HG03432 (cell line): Measurements from ENCODE around the gene TFDP1.

ENCODE experiments used
- ATAC-seq: cut with Tn5 transposase; IDR thresholded peaks from one replicate; pipeline ENCODE4 v1.9.1; 2021; ENCODE audit warnings: mild to moderate bottlenecking, moderate library complexity; ENCODE audit not compliant: unreplicated experiment

The TFDP1 gene

DNA sequence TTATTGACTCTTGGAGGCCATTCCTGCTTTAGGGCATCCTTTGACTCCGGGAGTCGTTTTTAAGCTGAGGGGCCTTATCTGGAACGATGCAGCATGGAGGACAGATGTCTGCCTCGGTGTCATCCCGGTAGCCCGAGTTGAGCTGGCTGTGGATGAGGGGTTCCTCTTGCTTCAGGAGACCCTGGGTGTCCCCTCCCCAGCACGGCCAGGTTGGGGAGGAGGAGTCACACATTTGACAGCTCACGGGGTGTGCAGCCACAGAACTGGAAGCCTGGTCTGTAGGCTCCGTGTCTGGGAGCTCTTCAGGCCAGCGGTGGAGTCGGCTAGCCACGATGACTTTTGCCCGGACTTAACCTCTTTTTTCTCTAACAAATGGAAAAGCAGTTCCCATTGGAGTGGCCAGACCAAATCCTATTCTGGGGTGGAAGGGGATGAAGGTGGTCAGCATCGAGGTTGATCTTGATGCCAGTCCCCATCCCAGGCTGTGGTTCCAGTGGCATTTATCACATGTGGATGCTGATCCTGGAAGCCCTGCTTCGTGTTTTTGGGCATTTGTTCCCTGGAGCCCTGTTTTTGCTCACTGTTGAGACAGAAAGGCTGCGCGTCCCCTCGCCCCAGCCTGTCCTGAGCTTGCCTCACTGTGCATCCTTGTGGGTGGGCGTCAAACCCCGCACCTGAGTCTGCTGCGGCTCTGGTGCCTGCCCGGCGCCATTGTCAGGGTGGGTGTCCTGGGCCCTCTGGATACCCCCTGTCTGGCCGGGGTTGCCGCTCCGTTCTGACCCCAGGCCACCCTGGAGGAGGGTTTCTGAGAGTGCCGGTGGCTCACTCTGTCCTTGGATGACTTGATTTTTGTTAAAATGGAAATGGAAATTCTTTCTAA, 12.0 kb downstream of the TFDP1 start:
- no peak for ATAC-seq

DNA sequence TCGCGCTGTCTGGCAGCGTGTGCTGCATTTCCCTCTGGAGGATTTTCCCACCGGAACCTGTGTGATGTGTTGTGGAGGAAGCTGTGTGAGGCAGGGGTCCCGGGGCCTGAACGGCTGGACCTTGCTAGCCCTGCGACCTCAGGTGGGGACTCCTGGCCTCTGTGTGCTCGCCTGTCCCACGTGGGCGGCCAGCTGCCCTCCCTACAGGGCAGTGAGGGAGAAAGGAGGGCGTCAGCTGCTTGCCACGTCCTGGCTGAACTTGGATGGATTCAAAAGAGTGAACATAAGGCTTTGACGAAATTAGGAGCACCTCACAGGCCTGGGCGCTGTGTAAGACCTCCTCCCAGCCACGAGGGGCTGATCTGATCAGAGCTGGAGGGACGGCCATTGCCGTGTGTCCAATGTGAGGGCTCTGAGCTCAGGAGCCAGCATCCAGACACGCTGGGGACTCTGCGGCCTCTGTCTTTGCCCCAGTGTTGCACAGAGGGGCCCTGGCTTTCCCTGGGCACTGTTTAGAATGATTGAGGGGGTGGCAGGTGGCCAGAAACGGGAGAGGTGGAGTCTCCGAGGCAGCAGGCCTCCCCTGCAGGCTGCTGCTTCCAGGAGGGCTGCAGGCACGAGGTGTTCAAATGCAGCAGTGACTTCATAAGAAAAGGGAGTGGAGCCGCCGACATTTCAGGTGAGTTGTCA, 13.0 kb downstream of the TFDP1 start:
- ATAC-seq = no peak

GRCh38 chr13:113598081-113598410, 13.5 kb downstream of the TFDP1 start:
- ATAC-seq = no peak

DNA sequence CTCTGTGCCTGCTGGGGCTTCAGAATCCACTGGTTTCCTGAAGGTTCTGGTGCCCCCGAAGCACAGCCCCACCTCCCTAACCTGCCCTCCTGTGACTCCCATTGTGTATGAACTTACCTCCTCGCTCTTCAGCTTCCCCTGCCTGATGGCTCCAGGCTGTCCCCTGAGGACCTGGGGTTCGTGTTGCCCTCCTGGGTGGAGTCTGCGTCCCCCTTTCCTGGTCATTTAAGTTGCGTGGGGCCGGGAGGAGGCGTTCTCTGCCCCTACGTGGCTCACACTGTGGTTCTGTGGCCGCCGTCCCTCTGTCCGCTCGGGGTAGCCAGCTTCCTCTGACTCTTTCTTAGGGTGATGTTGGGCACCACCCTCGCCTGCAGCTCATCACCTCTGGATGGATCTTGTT, 13.9 kb downstream of the TFDP1 start:
- no peak for ATAC-seq

DNA sequence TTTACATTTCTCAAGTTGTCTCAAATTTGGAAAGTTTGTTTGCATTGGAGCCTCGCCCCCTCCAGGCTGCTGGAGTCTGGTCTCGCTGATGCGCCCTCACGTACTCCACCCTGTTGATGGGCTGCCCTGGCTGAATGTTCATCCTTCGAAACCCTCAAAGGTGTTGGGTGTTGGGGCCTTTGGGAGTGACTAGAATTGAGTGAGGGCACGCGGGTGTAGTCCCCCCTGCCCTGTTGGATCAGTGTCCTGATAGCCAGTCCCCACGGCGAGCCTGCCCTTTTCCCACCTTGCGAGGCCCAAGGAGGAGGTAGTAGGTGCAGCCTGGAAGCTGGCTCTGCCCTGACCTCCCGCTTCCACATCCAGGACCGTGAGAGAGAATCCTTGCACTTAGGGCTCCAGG, 14.8 kb downstream of the TFDP1 start:
- ATAC-seq = no peak

DNA sequence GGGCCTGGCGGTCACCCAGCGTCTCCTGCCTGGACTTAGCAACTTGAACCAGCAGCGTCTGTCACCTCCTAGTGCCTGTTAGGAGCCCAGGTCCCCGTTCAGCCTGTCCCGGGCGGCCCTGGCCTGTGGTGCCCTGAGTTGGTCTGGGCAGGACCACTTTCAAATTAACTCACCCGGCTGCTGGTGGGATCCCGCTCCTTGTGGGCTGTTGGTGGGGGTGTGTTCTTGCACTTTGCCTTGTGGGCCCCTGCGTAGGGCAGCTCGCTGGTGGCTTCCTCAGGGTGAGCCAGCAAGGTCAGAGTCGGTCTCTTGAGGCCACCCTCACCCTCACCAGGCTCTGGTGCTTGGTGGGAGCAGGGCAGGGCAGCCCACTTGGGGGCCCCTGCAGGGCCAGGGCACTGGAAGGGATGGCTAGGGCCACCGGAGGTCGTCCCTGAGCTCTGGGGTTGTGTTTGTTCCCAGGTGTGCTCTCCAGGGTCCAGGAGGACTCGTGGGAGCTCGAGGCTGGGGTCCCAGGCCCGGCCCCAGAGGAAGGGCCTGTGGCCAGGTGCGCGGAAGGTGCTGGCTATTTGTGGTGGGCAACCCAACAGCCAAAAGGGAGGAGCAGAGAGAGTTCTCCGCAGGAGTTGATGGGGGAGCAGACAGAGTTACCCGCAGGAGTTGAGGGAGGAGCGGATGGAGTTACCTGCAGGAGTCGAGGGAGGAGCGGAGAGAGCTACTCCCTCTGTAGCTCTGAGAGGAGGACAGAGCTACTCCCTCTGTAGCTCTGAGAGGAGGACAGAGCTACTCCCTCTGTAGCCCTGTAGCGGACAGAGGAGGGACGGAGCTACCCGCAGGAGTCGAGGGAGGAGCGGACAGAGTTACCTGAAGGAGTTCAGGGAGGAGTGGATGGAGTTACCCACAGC, 16.9 kb downstream of the TFDP1 start:
- no peak for ATAC-seq

DNA sequence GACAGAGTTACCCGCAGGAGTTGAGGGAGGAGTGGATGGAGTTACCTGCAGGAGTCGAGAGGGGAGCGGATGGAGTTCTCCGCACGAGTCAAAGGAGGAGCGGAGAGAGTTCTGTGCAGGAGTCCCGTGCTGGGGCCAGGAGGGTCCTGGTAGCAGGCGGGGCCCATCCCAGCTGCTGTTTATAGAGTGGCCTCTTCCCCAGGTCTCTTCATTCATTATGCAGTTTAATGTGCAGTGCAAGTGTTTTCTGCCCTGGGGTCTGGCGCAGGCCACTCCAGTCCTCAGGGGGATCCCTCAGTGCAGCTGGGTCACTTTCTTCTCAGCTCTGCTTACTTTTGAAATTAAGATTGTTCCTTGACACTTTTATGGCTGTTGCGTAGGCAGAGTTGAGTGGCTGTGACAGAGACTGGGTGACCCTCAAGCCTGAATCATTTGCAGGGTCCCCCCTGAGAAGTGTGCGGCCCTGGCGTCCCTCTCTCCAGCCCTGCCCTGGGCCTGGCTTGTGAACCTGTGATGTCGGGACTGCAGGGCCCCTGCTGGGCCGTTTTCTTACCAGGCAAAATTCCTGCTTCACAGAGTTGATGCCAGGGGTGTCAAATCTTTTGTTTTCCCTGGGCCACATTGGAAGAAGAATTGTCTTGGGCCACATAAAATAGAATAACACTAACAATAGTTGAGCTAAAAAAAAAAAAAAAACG, 17.9 kb downstream of the TFDP1 start:
- ATAC-seq = no peak

- ATAC-seq = no peak
Observed at GRCh38 chr13:113603116-113603710, 18.7 kb downstream of the TFDP1 start.

GRCh38 chr13:113604186-113604585, 19.6 kb downstream of the TFDP1 start:
- no peak for ATAC-seq

DNA sequence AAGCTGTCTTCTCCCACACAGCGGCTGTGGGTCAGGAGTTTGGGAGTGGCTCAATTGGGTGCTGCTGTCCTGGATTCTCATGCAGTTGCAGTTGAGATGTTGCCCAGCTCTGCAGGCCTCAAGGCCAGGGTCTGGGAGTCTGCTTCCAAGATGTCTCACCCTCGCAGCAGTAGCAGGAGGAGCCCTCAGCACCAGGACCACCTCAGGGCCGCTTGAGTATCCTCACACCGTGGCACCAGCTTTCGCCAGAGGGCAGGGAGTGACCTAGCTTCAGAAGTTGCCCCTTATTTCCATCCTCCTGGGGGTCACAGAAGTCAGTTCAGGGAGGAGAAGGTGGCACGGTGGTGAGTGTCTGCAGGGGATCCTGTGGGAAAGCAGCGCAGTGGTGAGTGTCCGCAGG, 20.9 kb downstream of the TFDP1 start:
- no peak for ATAC-seq

- ATAC-seq = no peak
Observed at GRCh38 chr13:113605866-113606438, 21.4 kb downstream of the TFDP1 start.

DNA sequence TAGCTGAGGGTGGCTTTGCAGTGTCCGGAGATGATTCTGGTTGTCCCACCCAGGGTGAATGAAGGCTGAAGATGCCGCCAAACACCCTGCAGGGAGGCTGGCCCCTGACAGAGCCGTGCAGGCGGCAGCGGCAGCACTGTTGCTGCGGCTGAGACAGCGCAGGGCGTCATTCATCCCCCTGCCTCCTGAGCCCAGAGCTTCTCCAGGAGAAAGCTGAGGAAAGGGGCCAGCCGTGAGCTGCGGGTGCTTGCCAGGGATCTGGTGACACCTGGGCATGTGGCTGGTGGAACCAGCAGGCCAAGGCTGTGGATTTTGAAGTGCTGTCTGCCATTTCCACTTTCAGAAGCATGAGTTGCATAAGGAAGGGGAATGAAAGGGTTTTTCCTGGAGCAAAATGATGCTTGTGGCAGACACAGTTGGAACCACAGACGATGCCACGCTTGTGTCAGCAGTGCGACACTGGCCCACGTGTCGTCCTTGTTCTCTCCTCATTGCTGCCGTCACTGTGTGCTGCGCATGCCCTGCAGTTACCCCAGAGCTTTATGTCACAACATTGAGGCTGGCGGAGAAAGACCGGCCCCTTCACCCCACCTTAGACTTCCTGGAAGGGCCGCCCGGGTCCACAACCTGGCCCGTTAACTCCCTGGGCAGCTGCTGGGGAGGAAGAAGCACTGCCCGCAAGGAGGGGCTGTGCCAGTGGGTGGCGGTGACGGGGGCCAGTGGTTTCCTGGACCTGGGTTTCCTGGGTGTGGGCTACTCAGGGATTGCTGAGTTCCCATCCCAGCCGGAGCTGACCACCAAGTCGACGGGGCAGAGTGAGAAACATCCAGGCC, 22.7 kb downstream of the TFDP1 start:
- no peak for ATAC-seq

- no peak for ATAC-seq
Observed at GRCh38 chr13:113607889-113608635, 23.5 kb downstream of the TFDP1 start.

- ATAC-seq = no peak
Observed at GRCh38 chr13:113608967-113609533, 24.5 kb downstream of the TFDP1 start.

DNA sequence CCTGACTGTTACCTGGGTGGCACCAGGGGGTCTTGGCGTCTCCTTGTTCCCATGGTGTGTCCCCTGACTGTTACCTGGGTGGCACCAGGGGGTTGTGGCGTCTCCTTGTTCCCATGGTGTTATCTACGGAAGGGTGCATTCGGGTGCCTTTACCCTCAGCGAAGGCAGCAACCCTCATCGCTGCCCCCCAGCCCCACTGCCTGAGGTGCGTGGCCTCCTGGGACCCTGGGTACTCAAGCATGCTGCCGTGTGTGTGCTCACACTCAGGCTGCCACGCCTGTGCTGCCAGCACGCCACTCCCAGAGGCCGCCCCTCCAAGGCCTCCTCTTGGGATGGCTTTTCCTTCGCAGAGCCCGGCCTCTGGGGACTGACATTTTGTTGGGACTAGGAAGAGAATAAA, 25.1 kb downstream of the TFDP1 start:
- no peak for ATAC-seq

DNA sequence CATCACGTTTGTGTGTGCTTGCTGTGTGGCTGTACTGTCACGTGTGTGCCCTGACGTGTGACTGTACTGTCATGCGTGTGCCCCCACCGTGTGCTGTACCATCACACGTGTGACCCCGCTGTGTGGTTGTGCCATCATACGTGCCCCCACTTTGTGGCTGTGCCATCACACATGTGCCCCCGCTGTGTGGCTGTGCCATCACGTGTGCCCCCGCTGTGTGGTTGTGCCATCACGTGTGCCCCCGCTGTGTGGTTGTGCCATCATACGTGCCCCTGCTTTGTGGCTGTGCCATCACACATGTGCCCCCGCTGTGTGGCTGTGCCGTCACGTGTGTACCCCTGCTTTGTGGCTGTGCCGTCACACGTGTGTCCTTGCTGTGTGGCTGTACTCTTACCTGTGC, 25.7 kb downstream of the TFDP1 start:
- no peak for ATAC-seq

DNA sequence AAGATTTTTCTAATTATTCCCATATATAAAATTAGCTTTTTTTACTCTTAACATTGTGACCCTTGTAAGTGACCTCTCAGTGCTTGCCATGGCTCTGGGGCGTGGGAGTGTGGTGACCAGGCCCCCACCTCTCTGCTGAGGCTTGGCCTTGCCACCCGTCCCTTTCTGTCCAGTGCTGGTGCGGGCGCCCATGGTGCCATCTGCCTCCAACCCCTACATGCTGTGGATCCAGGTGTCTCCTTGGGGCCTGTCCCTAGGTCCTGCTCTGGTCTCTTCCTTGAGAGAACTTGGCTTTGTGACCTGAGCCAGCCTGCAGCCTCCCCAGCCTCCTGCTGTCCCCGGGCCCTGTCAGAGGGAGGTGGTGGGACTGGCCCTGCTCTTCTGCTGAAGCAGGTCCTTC, 27.4 kb downstream of the TFDP1 start:
- no peak for ATAC-seq

DNA sequence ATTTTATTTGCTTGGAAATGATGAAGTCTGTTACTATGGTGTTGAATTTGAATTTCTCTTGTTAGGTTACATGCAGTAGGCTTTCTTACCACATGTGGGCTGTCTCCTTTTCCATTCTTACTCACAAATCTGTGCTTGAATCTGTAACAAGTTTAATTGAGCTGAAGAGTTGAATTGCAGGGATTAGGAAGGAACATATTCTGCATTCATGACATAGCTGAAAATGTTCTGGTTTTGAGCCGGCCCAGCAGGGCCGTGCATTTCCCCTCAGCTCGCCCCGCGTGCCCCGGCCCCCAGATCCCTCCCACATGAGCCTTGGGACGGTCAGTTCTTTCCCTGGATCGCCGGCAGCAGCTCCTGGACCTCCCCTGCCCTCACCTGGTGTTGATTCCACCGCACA, 28.1 kb downstream of the TFDP1 start:
- ATAC-seq = no peak
